HG03066 (cell line): ENCODE data around the gene CXCR4.

Experiments
- ATAC-seq: cut with Tn5 transposase; IDR thresholded peaks from one replicate; pipeline ENCODE4 v1.9.1; 2021; ENCODE audit warnings: low read depth; ENCODE audit not compliant: unreplicated experiment

The CXCR4 gene

GRCh38 chr2:136117909-136118818, at the start of gene CXCR4:
TSS of gene CXCR4 (minus strand) at chr2:136118149. CDS start at chr2:136118060, 89 bp downstream.
- peak; percentile 33 for ATAC-seq

GRCh38 chr2:136164280-136164776, 46.4 kb upstream of the CXCR4 start:
- ATAC-seq = no peak

- no peak for ATAC-seq
These were observed 44.5 kb upstream of the CXCR4 start for GRCh38 chr2:136162438-136162837.

- ATAC-seq = no peak
These were observed 38.5 kb upstream of the CXCR4 start for GRCh38 chr2:136156411-136156810.

GRCh38 chr2:136154384-136154783, 36.4 kb upstream of the CXCR4 start:
- ATAC-seq = no peak

GRCh38 chr2:136151021-136151971, 33.3 kb upstream of the CXCR4 start:
- ATAC-seq = no peak

GRCh38 chr2:136149011-136149410, 31.1 kb upstream of the CXCR4 start:
- no peak for ATAC-seq

GRCh38 chr2:136146564-136146963, 28.6 kb upstream of the CXCR4 start:
- no peak for ATAC-seq

- no peak for ATAC-seq
These were observed 25.9 kb upstream of the CXCR4 start for GRCh38 chr2:136143603-136144451.

- ATAC-seq = no peak
These were observed 23.7 kb upstream of the CXCR4 start for GRCh38 chr2:136141510-136142149.

GRCh38 chr2:136139631-136140030, 21.7 kb upstream of the CXCR4 start:
- ATAC-seq = no peak

GRCh38 chr2:136137982-136138381, 20.0 kb upstream of the CXCR4 start:
- no peak for ATAC-seq

GRCh38 chr2:136136931-136137330, 19.0 kb upstream of the CXCR4 start:
- no peak for ATAC-seq

GRCh38 chr2:136135921-136136906, 18.3 kb upstream of the CXCR4 start:
- ATAC-seq = peak; percentile 37

- no peak for ATAC-seq
These were observed 17.5 kb upstream of the CXCR4 start for GRCh38 chr2:136135462-136135861.

GRCh38 chr2:136134126-136134525, 16.2 kb upstream of the CXCR4 start:
- no peak for ATAC-seq

GRCh38 chr2:136133586-136133985, 15.6 kb upstream of the CXCR4 start:
- no peak for ATAC-seq

- no peak for ATAC-seq
These were observed 15.2 kb upstream of the CXCR4 start for GRCh38 chr2:136133176-136133575.

- ATAC-seq = no peak
These were observed 14.8 kb upstream of the CXCR4 start for GRCh38 chr2:136132825-136133155.
